G401.6 (cell line): ENCODE results near the gene ZKSCAN3.
A peak's percentile ranks its signal among the peaks of the same experiment; 100 is the strongest.
"Not testable (repeated sequence)": the region's sequence is repeated elsewhere in the genome, so short reads cannot be mapped to it uniquely, and the experiment has no call there.

Source experiments
- FAIRE-seq: peaks from 2 replicates; lab custom pipeline; 2012; peaks lifted over from hg19 to GRCh38; lab: Jason Lieb, UNC

Gene ZKSCAN3

DNA sequence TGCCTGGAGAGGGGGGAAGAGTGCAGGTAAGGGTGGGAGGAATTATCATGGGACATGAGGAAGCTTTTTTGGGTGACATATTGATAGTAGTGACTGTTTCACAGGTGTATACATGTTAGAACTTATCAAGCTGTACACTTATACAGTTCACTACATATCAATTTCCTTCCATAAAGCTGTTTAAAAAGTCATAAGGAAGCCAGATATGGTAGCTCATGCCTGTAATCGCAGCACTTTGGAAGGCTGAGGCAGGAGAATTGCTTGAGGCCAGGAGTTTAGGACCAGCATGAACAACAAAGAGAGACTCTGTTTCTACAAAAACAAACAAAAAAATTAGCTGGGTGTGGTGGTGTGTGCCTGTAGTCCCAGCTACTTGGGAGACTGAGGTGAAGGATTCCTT lies 28.1 kb downstream of the ZKSCAN3 start:
- FAIRE-seq: no peak

DNA sequence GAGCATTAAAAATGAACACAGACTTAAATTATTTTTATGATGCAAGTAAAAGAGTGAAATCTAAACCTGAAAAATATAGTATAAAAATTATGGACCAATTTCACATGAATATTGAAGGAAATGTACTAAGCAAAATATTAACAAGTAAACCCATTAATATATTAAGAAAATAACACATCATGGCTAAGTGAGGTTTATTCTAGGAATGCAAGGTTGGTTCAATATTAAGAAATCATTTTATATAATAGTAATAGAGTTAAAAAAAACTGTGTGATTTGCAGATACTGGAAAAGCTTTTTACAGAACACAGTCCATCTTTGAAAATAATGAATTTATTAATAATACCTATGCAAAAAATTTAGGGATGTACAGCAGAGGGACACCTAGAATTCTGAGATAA lies 28.9 kb downstream of the ZKSCAN3 start:
- no peak for FAIRE-seq

- no peak for FAIRE-seq
These were observed 30.6 kb downstream of the ZKSCAN3 start for GRCh38 chr6:28380381-28380780.

- no peak for FAIRE-seq
These were observed 33.7 kb downstream of the ZKSCAN3 start for GRCh38 chr6:28383235-28384142.

DNA sequence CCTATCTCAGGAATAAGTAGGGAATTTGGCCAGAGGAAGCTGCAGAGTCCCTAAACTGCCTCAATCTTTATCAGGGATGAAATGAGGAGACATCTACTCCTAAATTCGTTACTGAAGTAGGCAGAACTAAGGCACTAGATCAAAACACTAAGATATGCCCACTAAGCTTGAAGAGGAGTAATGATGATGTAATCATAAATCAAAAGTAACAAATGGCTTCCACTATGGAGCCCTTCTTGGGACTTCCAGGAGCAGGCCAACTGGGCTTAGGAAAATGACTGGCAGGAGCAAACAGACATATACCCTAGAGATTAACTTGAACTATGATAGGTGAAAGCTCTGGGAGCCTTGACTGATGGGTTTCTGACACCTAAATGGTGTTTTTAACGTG lies 34.4 kb downstream of the ZKSCAN3 start:
- no peak for FAIRE-seq

DNA sequence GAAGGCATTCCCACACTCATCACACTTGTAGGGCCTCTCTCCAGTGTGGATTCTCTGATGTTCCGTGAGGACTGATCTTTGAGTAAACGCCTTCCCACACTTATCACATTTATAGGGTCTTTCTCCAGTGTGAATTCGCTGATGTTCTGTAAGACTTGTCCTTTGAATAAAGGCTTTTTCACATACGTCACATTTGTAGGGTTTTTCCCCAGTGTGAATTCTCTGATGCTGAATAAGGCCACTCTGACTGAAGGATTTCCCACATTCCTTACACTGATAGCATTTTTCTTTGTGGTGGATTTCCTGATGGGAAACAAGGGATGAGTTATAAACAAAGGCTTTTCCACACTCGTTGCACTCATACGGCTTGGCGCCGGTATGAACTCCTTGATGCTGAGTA lies 40.9 kb downstream of the ZKSCAN3 start:
- no peak for FAIRE-seq

DNA sequence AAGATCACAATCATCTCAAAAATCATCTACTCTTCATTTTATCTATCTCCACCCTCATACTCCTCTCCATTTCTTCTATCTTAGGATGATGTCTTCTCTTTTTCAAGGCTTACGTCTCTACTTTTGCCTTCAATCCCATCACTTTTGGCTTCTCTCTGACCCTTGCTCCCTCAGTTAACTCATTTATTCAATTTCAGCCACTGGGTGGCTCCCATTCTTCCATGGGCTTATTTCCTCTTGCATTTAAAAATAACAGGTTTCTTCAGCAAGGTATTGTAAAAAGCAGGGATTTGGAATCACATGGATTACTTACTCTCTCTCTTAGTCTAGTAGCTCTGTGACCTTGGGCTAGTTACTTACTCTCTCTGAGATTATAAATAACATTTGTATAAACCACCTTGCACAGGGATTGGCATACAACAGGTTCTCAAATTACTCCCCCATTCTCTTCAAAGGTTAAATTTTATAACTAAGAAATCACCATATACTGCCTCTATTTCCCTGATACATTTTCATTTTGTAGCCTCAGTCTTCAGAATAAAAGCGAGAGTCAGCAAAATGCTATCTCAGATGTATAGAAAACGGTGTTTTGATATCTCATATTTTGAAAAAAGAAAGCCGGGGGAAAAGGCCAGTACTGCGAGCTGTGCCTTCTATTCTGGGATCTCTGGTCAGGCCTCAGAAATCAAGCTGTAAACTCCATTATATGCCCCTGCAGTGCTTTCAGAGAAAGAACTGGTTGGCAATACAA lies 44.3 kb downstream of the ZKSCAN3 start:
- FAIRE-seq: no peak

DNA sequence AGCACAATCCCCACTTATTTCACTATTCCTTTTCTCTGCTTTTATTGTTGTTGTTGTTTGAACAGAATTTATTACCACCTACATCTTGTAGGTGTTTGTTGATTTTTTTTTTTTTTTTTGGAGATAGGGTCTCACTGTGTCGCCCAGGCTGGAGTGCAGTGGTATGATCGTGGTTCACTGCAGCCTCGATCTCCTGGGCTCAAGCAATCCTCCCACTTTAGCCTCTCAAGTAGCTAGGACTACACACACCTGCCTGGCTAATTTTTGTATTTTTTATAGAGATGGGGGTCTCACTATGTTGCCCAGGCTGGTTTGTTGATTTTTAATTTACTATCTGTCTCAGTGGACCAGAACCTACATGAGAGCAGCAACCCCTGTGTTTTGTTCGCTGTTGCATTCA lies 46.2 kb downstream of the ZKSCAN3 start:
- FAIRE-seq: no peak

DNA sequence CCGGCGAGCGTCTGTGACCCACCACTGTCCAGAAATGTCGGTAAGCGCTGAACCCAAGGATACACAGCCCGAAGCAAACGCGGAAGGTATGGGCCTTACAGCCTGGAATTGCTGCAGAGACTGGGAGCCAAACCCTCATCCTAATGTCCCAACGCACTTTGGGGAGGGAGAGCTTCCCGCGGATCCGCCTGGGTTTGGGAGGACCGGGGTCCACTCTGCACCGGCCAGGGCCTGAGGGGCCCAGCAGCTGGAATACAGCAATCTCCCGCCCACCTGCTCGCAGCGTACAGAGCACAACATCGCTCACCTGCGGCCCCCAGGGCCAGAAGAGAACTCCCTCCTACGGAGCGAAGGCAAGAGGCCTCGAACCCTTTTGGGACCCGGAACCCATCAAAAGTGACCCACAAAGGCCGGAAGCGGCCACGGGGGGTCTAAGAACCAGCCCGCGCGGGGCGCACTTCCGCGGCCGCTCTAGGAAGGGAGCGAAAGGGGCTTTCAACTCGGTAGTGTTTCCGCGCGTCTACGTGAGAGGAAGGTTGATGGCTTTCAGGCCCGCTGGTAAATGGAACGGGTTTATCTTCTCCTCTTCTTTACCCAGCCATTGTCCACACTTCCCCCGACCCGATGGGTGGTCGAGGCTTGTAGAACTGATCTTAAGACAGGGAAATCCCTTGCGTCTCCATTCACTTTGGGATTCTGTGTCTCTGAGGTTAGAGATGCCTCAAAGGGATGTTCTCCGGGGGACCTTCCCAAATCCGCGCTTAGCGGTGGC lies 49.8 kb downstream of the ZKSCAN3 start, which contains the start of gene ZSCAN12:
TSS of gene ZSCAN12 (minus strand) at position 398 of the 772 bp plus-strand sequence. CDS start 1,342 bp downstream, outside the sequence.
- FAIRE-seq: peak; percentile 60

DNA sequence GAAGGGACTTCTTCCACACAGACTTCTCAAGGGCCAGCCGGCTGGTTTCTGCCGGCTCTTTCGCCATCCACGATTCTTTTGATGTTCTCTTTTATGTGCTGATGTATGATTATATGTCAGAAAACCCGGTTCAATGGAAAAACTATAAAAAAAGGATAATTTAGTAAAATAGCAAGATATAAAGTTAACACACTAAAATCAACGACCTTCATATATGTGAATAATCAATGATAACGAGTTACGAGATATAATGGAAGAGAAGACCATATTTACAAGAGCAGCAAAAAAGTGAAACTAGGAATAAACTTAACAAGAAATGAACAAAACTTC lies 50.3 kb downstream of the ZKSCAN3 start:
- FAIRE-seq: peak; percentile 13

DNA sequence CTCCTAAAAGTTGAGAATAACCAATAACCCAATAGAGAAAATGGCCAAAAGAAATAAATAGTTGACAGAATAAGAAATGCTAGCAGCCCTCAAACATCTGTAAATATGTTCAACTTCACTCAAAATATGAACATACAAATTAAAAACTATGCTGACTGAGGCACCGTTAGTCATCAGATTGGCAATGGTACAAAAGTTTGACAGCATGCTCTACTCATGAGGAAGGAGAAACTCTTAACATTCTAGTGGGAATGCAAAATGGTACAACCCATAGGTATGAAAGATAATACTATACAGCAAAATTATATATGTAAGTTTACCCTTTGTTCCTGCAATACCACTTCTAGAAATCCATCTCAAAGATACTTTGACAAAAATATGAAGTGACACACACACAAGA lies 51.4 kb downstream of the ZKSCAN3 start:
- no peak for FAIRE-seq

GRCh38 chr6:28402197-28402596 lies 52.5 kb downstream of the ZKSCAN3 start:
- no peak for FAIRE-seq

GRCh38 chr6:28403923-28404322 lies 54.2 kb downstream of the ZKSCAN3 start:
- FAIRE-seq: not testable (repeated sequence)

DNA sequence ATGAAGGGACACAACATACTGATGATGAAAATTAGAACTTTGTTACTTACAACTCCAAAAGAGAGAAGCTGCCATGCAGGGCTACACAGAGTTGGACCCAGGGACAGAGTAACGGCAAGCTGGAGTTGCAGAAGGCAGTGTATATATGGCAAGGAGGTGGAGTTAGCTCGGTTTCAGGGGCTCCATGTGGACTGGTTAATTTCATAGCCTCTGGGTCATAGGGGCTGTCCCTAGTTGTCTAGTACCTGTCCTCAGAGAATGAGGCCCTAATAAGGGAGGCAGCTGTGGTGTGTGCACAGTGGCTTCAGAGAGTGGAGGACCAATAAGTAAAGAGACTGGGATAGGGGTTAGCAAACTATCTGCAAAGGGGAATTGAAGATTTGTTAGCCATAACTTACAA lies 57.7 kb downstream of the ZKSCAN3 start:
- no peak for FAIRE-seq

DNA sequence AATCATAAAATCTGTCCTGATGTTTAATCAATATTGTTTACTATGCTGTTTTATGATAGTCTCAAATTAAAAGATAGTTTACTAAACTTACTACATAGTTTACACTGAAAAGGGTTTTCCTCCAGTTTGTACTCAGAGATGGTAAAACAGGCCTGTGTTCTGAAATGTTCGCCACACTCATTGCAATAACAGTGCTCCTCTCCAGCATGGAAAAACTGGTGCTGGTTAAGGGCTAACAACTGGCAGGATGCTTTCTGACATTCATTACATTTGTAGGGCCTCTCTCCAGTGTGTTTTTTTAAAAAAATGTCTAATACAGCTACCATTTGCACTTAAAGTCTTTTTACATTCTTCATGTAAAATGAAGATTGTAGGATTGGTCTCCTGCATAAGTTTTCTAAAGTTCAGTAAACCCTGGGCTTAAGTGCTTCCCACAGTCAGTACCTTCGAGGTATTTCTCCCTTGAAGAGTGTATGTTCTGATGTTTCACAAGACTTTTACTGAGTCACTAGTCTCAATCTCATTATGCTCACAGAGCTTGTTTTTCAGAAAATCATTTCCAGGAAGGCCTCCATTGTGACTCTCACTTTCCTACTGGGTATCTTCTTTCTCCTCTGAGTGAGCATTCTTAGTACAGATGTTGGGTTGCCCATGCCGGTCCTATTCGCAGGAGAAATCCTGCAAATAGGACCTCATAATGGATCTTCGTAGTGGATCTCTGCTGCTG lies 58.5 kb downstream of the ZKSCAN3 start:
- FAIRE-seq: no peak

DNA sequence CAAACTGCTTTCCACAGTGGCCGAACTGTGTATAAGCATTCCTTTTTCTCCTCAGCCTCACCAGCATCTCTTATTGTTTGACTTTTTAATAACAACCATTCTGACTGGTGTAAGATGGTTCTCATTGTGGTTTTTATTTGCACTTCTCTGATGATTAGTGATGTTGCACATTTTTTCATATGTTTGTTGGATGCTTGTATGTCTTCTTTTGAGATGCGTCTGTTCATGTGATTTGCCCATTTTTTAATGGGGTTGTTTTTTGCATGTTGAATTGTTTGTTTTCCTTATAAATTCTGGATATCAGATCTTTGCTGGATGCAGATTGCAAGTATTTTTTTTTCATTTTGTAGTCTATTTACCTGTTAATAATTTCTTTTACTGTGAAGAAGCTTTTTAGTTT lies 61.0 kb downstream of the ZKSCAN3 start:
- FAIRE-seq: no peak

GRCh38 chr6:28413681-28414080 lies 63.9 kb downstream of the ZKSCAN3 start:
- FAIRE-seq: no peak
